ENCODE measurements around the gene CELSR1.

GRCh38 chr22:46312056-46312455 lies 225.4 kb downstream of the CELSR1 start:
- TF ChIP-seq, protein P1, sequence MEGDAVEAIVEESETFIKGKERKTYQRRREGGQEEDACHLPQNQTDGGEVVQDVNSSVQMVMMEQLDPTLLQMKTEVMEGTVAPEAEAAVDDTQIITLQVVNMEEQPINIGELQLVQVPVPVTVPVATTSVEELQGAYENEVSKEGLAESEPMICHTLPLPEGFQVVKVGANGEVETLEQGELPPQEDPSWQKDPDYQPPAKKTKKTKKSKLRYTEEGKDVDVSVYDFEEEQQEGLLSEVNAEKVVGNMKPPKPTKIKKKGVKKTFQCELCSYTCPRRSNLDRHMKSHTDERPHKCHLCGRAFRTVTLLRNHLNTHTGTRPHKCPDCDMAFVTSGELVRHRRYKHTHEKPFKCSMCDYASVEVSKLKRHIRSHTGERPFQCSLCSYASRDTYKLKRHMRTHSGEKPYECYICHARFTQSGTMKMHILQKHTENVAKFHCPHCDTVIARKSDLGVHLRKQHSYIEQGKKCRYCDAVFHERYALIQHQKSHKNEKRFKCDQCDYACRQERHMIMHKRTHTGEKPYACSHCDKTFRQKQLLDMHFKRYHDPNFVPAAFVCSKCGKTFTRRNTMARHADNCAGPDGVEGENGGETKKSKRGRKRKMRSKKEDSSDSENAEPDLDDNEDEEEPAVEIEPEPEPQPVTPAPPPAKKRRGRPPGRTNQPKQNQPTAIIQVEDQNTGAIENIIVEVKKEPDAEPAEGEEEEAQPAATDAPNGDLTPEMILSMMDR (IDR thresholded peaks at IDR 0.05; ENCODE audit: low read depth, low read length, poor library complexity, severe bottlenecking) = no peak
- TF ChIP-seq EZH2phosphoT487 (IDR thresholded peaks at IDR 0.05; ENCODE audit: borderline replicate concordance, low read length) = no peak

Data from DOHH2 (cell line).